Fibroblast of mammary gland (primary cell): ENCODE results near the gene ZRANB3.
A peak's percentile ranks its signal among the peaks of the same experiment; 100 is the strongest.

Experiments used
- DNase-seq: peaks from one replicate; pipeline ENCODE4 v3.0.0-alpha.2; 2010; ENCODE audit warnings: low read depth
- H3K4me3 ChIP-seq: 2 replicates; pipeline ENCODE4 v1.5.1; 2011; ENCODE audit warnings: low read depth, mild to moderate bottlenecking, low read length, moderate library complexity; ENCODE audit not compliant: control insufficient read depth
- TF ChIP-seq, protein P1 (sequence below): conservative IDR thresholded peaks from 2 replicates; pipeline ENCODE4 v1.5.1; 2011; ENCODE audit warnings: low read depth, low read length, inconsistent platforms; ENCODE audit not compliant: control insufficient read depth, insufficient read depth

ZRANB3 gene

GRCh38 chr2:135175177-135175576, 355.8 kb downstream of the ZRANB3 start:
- TF ChIP-seq, protein P1, sequence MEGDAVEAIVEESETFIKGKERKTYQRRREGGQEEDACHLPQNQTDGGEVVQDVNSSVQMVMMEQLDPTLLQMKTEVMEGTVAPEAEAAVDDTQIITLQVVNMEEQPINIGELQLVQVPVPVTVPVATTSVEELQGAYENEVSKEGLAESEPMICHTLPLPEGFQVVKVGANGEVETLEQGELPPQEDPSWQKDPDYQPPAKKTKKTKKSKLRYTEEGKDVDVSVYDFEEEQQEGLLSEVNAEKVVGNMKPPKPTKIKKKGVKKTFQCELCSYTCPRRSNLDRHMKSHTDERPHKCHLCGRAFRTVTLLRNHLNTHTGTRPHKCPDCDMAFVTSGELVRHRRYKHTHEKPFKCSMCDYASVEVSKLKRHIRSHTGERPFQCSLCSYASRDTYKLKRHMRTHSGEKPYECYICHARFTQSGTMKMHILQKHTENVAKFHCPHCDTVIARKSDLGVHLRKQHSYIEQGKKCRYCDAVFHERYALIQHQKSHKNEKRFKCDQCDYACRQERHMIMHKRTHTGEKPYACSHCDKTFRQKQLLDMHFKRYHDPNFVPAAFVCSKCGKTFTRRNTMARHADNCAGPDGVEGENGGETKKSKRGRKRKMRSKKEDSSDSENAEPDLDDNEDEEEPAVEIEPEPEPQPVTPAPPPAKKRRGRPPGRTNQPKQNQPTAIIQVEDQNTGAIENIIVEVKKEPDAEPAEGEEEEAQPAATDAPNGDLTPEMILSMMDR: no peak
- H3K4me3 ChIP-seq: no peak overlapping the region
- DNase-seq: no peak

GRCh38 chr2:135174810-135175093, 356.3 kb downstream of the ZRANB3 start:
- DNase-seq: no peak
- no peak overlapping the region for H3K4me3 ChIP-seq
- TF ChIP-seq, protein P1: no peak

GRCh38 chr2:135174049-135174809, 356.8 kb downstream of the ZRANB3 start:
- TF ChIP-seq, protein P1: no peak
- DNase-seq: no peak
- H3K4me3 ChIP-seq: no peak overlapping the region

GRCh38 chr2:135169900-135170753, 360.9 kb downstream of the ZRANB3 start:
- no peak overlapping the region for H3K4me3 ChIP-seq
- TF ChIP-seq, protein P1: no peak
- no peak for DNase-seq

- TF ChIP-seq, protein P1: no peak
- peak; percentile 9 for DNase-seq
- no peak overlapping the region for H3K4me3 ChIP-seq
These were observed 362.7 kb downstream of the ZRANB3 start for GRCh38 chr2:135168204-135168856.

GRCh38 chr2:135167273-135167672, 363.7 kb downstream of the ZRANB3 start:
- no peak for DNase-seq
- TF ChIP-seq, protein P1: no peak
- H3K4me3 ChIP-seq: no peak overlapping the region
